ENCODE data around the gene SOX6.
"Not testable (repeated sequence)": the region's sequence is repeated elsewhere in the genome, so short reads cannot be mapped to it uniquely, and the experiment has no call there.

The SOX6 gene

DNA sequence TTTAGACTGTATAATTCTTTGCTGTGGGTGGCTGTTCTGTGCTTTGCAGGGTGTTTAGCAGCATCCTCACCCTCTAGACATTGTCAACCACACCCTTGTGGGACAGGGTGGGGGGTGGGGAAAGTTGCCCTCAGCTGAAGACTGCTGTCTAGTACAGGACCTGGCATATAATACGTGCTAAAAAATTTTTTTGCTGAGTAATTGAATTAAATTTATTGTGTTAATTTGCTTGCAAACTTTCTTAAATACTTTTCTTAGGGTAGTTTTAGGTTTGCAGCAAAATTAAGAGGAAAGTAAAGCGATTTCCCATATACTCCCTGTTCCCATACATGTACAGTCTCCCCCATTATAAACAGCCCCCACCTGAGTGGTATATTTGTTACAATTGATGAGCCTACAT lies 268.5 kb downstream of the SOX6 start:
- FAIRE-seq: no peak

- no peak for FAIRE-seq
Observed at GRCh38 chr11:16086229-16086819, 270.0 kb downstream of the SOX6 start.

- no peak for FAIRE-seq
Observed at GRCh38 chr11:16082095-16083055, 274.0 kb downstream of the SOX6 start.

GRCh38 chr11:16081382-16082094 lies 274.8 kb downstream of the SOX6 start:
- no peak for FAIRE-seq

- FAIRE-seq: no peak
Observed at GRCh38 chr11:16080688-16081381, 275.5 kb downstream of the SOX6 start.

DNA sequence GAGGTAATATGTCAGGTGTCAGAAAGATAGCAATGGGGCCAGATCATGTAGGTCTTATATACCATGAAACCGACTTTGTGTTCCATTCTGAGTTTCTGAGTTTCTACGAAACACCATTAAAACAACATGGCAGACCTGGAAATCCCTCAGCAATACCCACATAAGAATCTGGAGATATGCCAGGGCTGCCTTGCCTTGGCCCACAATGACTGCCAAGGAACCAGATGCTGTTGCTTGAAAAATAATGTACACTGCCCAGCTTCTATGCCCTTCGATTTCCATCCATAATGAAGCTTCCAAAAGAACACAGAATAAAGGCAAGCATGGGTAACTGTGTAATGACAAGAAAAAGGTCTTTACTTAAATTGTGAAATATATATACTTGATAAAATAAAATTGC lies 277.4 kb downstream of the SOX6 start:
- FAIRE-seq: no peak

- no peak for FAIRE-seq
Observed at GRCh38 chr11:16070573-16070972, 285.8 kb downstream of the SOX6 start.

GRCh38 chr11:16067268-16067667 lies 289.1 kb downstream of the SOX6 start:
- not testable (repeated sequence) for FAIRE-seq

- no peak for FAIRE-seq
Observed at GRCh38 chr11:16059332-16059731, 297.0 kb downstream of the SOX6 start.

- no peak for FAIRE-seq
Observed at GRCh38 chr11:16058671-16059070, 297.7 kb downstream of the SOX6 start.

GRCh38 chr11:16052750-16053149 lies 303.6 kb downstream of the SOX6 start:
- no peak for FAIRE-seq

DNA sequence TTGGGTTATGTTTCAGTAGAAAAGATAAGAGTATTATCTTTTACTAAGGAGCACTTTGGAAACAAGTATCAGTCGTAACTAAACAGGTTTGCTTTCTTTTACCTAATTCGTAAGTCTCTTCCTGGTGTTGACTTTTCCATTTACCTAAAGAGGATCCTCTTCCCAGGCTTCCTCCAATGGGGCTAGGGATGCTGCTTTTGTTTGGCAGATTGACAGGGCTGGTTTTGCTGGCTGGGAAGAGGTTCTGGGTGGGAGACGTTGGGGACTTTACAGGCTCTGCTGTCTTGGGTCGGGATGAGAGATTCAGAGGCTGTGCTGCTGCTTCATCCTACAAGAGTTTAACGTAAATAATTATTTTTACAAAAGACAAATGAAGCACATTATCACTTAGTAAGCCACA lies 306.7 kb downstream of the SOX6 start:
- FAIRE-seq: no peak

GRCh38 chr11:16047073-16047472 lies 309.3 kb downstream of the SOX6 start:
- no peak for FAIRE-seq

- no peak for FAIRE-seq
Observed at GRCh38 chr11:16043617-16044016, 312.7 kb downstream of the SOX6 start.

DNA sequence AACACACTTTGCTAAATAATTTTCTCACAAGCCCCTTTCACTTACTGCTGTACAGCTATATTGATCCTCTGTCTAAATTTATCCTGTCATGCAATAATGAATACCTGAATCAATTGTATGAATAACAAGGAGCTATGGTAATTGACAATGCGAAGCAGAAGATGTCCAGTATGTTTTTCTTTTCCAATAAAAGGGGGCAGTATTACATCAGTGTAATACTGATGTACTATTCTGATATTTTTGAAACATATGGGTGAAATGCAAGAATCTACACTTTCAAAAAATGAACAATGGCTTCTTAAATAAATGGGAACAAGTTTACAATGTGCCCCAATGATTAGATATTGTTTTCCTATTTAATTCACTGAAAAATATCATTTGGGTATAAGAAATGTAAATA lies 315.1 kb downstream of the SOX6 start:
- no peak for FAIRE-seq

DNA sequence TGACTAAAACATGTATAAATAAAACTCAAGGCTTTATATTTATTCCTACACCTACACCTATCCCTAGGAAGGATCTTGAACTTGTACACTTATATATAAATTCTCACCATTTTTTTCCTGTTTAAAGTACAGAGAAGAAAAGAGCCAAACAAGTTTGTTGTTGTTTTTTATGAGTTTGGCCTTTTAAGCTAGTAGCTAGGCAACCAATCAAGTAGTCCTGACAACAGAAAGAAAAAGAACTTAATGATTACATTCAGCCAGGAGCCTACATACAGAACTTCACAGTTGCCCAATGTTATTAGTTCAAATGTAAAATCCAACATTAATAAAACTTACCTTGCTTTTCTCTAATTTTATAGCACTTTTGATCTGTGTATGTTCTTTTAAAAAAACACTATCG lies 316.2 kb downstream of the SOX6 start:
- no peak for FAIRE-seq

DNA sequence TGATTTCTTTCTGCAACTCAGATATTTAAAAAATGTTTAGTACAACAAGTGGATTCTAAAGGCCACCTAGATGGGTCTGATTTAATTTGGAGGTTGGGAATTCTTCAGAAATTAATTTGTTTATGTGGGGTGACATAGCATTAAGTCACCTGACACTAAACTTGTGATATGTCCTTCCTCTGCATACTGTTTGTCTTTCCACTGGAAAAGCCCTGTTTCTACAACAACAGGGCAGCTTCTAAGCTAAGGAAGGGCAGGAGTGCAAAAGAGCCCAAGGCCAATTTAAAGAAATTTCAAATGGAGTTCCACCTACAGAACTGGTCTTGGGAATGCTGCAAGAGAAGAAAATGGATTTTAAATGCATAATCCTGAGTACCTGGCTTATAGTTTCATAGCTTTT lies 319.2 kb downstream of the SOX6 start:
- FAIRE-seq: no peak

GRCh38 chr11:16036218-16036617 lies 320.1 kb downstream of the SOX6 start:
- no peak for FAIRE-seq

- no peak for FAIRE-seq
Observed at GRCh38 chr11:16034074-16034473, 322.3 kb downstream of the SOX6 start.

- no peak for FAIRE-seq
Observed at GRCh38 chr11:16032974-16033373, 323.4 kb downstream of the SOX6 start.

GRCh38 chr11:16031210-16031609 lies 325.1 kb downstream of the SOX6 start:
- no peak for FAIRE-seq

DNA sequence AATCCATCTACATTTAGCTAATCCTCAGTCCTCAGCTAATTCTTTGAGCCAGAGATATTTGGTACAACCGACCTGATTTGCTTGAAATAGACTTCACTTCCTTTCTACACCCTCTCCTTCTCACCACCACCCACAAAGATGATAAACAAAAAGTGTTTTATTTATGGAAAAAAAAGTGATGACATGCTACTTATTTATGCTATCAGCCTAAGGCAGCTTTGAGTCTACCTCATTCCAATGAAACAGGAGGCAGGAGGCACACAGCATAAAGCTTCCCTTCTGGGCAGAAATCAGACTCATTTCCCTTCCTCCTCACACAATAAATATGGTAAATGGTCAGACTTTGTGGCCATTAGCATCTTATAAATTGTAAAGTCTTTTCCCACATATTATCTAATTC lies 325.7 kb downstream of the SOX6 start:
- FAIRE-seq: no peak

GRCh38 chr11:16029151-16029550 lies 327.2 kb downstream of the SOX6 start:
- FAIRE-seq: not testable (repeated sequence)
